ENCODE measurements around the gene CXCL13.

DNA sequence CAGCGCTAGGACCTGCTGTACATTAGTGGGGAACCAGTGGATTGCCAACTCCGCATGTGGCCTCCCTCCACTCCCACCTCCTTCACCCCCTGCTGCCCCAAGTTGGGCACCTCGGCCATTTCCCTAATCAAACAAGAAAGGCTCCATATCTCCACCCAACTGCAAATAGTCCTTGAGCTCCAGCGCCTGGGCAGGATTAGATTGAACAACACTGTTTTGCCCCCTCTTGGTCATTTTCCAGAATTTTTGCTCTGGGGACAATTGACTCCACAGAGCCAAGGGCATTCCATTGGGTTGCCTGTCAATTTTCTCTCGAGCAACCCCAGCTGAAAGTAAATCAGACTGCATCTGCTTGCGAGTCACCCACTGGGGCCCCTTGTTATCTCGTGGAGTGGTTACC, 29.6 kb downstream of the CXCL13 start:
- no peak for TF ChIP-seq CTCF (IDR thresholded peaks at IDR 0.05)
- no peak for TF ChIP-seq POLR2AphosphoS5 (IDR thresholded peaks at IDR 0.05; ENCODE audit: low read depth, low read length)
- TF ChIP-seq REST (IDR thresholded peaks at IDR 0.05; ENCODE audit: insufficient read depth in 1 of 2, low read depth in 2 of 2, low read length in 1 of 2) = no peak

Data from Panc1 (cell line).